Thymus (tissue), 11 donors: ENCODE results near the gene CEACAM7. TPM values are rescaled to one million over a fixed set of nuclear protein-coding genes. Genes with fewer than 3 reads are reported as not detected.

Experiments
- DNase-seq, 9 donors: peaks; one replicate each; pipeline ENCODE4 v3.0.0-alpha.2; 2013; ENCODE audit warnings: low spot score in 9 of 9, low read depth in 6 of 9, missing footprints in 1 of 9
- H3K27ac ChIP-seq, 2 donors: one replicate each; pipeline ENCODE4 v1.5.1; 2013; ENCODE audit warnings: control low read depth in 1 of 2, low read depth in 1 of 2, low read length in 1 of 2, mild to moderate bottlenecking in 1 of 2, moderate library complexity in 1 of 2
- H3K27me3 ChIP-seq, 2 donors: one replicate each; pipeline ENCODE4 v1.5.1; 2013; ENCODE audit warnings: low read length in 1 of 2; ENCODE audit not compliant: control insufficient read depth in 2 of 2, insufficient read depth in 1 of 2
- H3K36me3 ChIP-seq, 2 donors: one replicate each; pipeline ENCODE4 v1.5.1; 2013; ENCODE audit warnings: low read length in 1 of 2, mild to moderate bottlenecking in 1 of 2, moderate library complexity in 1 of 2; ENCODE audit not compliant: control insufficient read depth in 2 of 2, insufficient read depth in 2 of 2
- H3K4me1 ChIP-seq, 2 donors: one replicate each; pipeline ENCODE4 v1.5.1; 2013; ENCODE audit warnings: low read length in 2 of 2; ENCODE audit not compliant: control insufficient read depth in 2 of 2, insufficient read depth in 2 of 2
- H3K4me3 ChIP-seq, 2 donors: one replicate each; pipeline ENCODE4 v1.5.1; 2013; ENCODE audit warnings: low read length in 2 of 2, control low read depth in 1 of 2, mild to moderate bottlenecking in 1 of 2
- H3K9me3 ChIP-seq, 2 donors: one replicate each; pipeline ENCODE4 v1.5.1; 2013; ENCODE audit warnings: low read length in 1 of 2, mild to moderate bottlenecking in 1 of 2; ENCODE audit not compliant: control insufficient read depth in 2 of 2, insufficient read depth in 1 of 2
- WGBS: extraction: QIAGEN DNeasy Blood & Tissue Kit; methylation state at CpG from one replicate; pipeline ENCODE4 v1.1.7; 2013; 5-methylcytosine and 5-hydroxymethylcytosine counted together
- polyA plus RNA-seq: library from polyadenylated mRNA; stranded (reverse); fragments of 200-250 nt; gene quantifications from one replicate; pipeline ENCODE4 v1.2.3, GENCODE V29; 2013
- total RNA-seq: library from RNA; stranded (reverse); fragments of 120-200 nt; gene quantifications from one replicate; pipeline ENCODE4 v1.2.4, GENCODE V29; 2013
- donor health status: healthy.

The CEACAM7 gene
- total and polyA plus RNA-seq, 2 donors = 0.19 to 1.8 TPM

- Histone ChIP-seq H3K27me3 (peaks cover 0 to 3% of the 10 kb centered on the region in 2 donors), H3K27ac (no peak overlapping the region), H3K4me3 (no peak overlapping the region), H3K36me3 (no peaks in the 10 kb centered on the region), H3K9me3 (no peaks in the 10 kb centered on the region), H3K4me1 (no peaks in the 10 kb centered on the region)
- no peak for DNase-seq
- WGBS = 83% methylated on average over 2 of the region's 2 CpGs
Measured at GRCh38 chr19:41695745-41696144, 7.7 kb upstream of the CEACAM7 start.

GRCh38 chr19:41694831-41695635, 7.0 kb upstream of the CEACAM7 start:
- Histone ChIP-seq H3K9me3 (no peaks in the 10 kb centered on the region), H3K36me3 (no peaks in the 10 kb centered on the region), H3K27ac (no peak overlapping the region), H3K4me1 (no peaks in the 10 kb centered on the region), H3K27me3 (peaks cover 0 to 3% of the 10 kb centered on the region in 2 donors), H3K4me3 (no peak overlapping the region)
- 90% methylated on average over 8 of the region's 8 CpGs for WGBS
- DNase-seq = no peak

- Histone ChIP-seq H3K36me3 (no peaks in the 10 kb centered on the region), H3K27me3 (peaks cover 0 to 3% of the 10 kb centered on the region in 2 donors), H3K27ac (no peak overlapping the region), H3K4me3 (no peak overlapping the region), H3K4me1 (no peaks in the 10 kb centered on the region), H3K9me3 (no peaks in the 10 kb centered on the region)
- no peak for DNase-seq
- WGBS = 81% methylated on average over 1 of the region's 1 CpG
Measured at GRCh38 chr19:41694196-41694595, 6.1 kb upstream of the CEACAM7 start.

- Histone ChIP-seq H3K36me3 (no peaks in the 10 kb centered on the region), H3K4me1 (no peaks in the 10 kb centered on the region), H3K27ac (no peak overlapping the region), H3K9me3 (no peaks in the 10 kb centered on the region), H3K27me3 (peaks cover 0 to 3% of the 10 kb centered on the region in 2 donors), H3K4me3 (no peak overlapping the region)
- DNase-seq = no peak
- WGBS = 38% methylated on average over 20 of the region's 20 CpGs
Measured at GRCh38 chr19:41691268-41691970, 3.3 kb upstream of the CEACAM7 start.

GRCh38 chr19:41690801-41691065, 2.7 kb upstream of the CEACAM7 start:
- no peaks in the 10 kb centered on the region for H3K9me3 ChIP-seq
- no peak overlapping the region for H3K4me3 ChIP-seq
- no peak overlapping the region for H3K27ac ChIP-seq
- DNase-seq = no peak
- WGBS = 90% methylated on average over 3 of the region's 3 CpGs
- H3K4me1 ChIP-seq = no peaks in the 10 kb centered on the region
- no peaks in the 10 kb centered on the region for H3K36me3 ChIP-seq
- peaks cover 0 to 6% of the 10 kb centered on the region in 2 donors for H3K27me3 ChIP-seq

GRCh38 chr19:41689993-41690800, 2.1 kb upstream of the CEACAM7 start:
- no peak for DNase-seq
- Histone ChIP-seq H3K27ac (no peak overlapping the region), H3K27me3 (peaks cover 0 to 6% of the 10 kb centered on the region in 2 donors), H3K4me1 (no peaks in the 10 kb centered on the region), H3K36me3 (no peaks in the 10 kb centered on the region), H3K4me3 (no peak overlapping the region), H3K9me3 (no peaks in the 10 kb centered on the region)
- WGBS = 87% methylated on average over 4 of the region's 4 CpGs

- WGBS = 63% methylated on average over 4 of the region's 4 CpGs
- H3K9me3 ChIP-seq = no peaks in the 10 kb centered on the region
- H3K27me3 ChIP-seq = peaks cover 0 to 6% of the 10 kb centered on the region in 2 donors
- no peak overlapping the region for H3K4me3 ChIP-seq
- H3K27ac ChIP-seq = no peak overlapping the region
- no peaks in the 10 kb centered on the region for H3K4me1 ChIP-seq
- DNase-seq = no peak
- no peaks in the 10 kb centered on the region for H3K36me3 ChIP-seq
Measured at GRCh38 chr19:41688687-41689086, 617 bp upstream of the CEACAM7 start.

- no peak for DNase-seq
- WGBS = 93% methylated on average over 3 of the region's 3 CpGs
- peaks cover 0 to 6% of the 10 kb centered on the region in 2 donors for H3K27me3 ChIP-seq
- no peak overlapping the region for H3K4me3 ChIP-seq
- H3K27ac ChIP-seq = no peak overlapping the region
- H3K4me1 ChIP-seq = no peaks in the 10 kb centered on the region
- no peaks in the 10 kb centered on the region for H3K9me3 ChIP-seq
- no peaks in the 10 kb centered on the region for H3K36me3 ChIP-seq
Measured at GRCh38 chr19:41687419-41687818, 651 bp downstream of the CEACAM7 start.

GRCh38 chr19:41682437-41682836, 5.6 kb downstream of the CEACAM7 start:
- H3K27ac ChIP-seq = no peak overlapping the region
- H3K4me1 ChIP-seq = no peaks in the 10 kb centered on the region
- no peak overlapping the region for H3K4me3 ChIP-seq
- no peak for DNase-seq
- peaks cover 0 to 3% of the 10 kb centered on the region in 2 donors for H3K27me3 ChIP-seq
- H3K36me3 ChIP-seq = no peaks in the 10 kb centered on the region
- 64% methylated on average over 6 of the region's 6 CpGs for WGBS
- no peaks in the 10 kb centered on the region for H3K9me3 ChIP-seq
